AG10803 (cell line): ENCODE results near the gene APOA1.

Experiments used
- DNase-seq: peaks from one replicate; pipeline ENCODE4 v3.0.0; 2010; ENCODE audit warnings: low read depth
- H3K4me3 ChIP-seq: 2 replicates; pipeline ENCODE4 v1.5.1; 2011; ENCODE audit warnings: mild to moderate bottlenecking, low read length, control low read depth
- TF ChIP-seq, protein P1 (sequence below): conservative IDR thresholded peaks from 2 replicates; pipeline ENCODE4 v1.5.1; 2011; ENCODE audit warnings: mild to moderate bottlenecking, low read length, control low read depth, inconsistent platforms

APOA1 gene

GRCh38 chr11:116837231-116838091, at the start of gene APOA1:
Gene APOA1, minus strand, starts transcription at chr11:116837622. Its CDS starts 235 bp downstream, at chr11:116837387.
- no peak within 1 kb of the TSS for H3K4me3 ChIP-seq
- DNase-seq, result no peak
- TF ChIP-seq, protein P1, sequence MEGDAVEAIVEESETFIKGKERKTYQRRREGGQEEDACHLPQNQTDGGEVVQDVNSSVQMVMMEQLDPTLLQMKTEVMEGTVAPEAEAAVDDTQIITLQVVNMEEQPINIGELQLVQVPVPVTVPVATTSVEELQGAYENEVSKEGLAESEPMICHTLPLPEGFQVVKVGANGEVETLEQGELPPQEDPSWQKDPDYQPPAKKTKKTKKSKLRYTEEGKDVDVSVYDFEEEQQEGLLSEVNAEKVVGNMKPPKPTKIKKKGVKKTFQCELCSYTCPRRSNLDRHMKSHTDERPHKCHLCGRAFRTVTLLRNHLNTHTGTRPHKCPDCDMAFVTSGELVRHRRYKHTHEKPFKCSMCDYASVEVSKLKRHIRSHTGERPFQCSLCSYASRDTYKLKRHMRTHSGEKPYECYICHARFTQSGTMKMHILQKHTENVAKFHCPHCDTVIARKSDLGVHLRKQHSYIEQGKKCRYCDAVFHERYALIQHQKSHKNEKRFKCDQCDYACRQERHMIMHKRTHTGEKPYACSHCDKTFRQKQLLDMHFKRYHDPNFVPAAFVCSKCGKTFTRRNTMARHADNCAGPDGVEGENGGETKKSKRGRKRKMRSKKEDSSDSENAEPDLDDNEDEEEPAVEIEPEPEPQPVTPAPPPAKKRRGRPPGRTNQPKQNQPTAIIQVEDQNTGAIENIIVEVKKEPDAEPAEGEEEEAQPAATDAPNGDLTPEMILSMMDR, result no peak

DNA sequence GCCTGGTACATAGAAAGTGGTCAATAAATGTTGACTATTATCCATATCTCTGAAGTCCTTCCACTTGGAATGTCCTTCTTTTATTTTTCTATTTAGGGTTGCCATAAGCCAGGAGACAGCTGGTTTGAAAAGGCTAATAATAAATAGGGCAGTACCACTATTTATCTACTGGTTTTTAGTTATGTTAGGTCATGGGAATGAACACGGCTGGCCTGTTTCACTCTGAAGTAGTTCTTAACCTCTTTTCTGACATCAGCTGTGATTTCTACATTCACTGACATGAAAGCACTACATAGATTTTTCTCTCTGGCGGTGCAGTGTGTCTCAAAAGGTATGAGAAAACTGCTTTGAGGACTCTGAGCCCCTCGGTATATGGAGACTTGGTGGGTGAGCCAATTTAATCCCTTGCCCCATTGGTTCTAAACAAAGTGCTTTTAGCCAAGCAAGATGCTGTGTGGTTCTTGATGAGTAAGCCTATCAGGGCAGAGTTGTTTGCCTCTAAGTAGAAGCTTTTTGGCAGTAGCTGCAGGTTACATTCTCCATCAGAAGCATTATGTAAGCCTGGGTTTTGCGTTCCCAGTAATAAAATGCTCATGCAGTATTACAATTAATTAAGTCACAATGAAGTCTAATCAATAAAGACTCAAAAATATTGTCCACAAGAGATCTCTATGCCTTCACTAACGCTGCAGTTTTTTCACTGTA, 48.7 kb upstream of the APOA1 start:
- DNase-seq, result peak; percentile 78
- TF ChIP-seq, protein P1, result no peak
- no peak overlapping the region for H3K4me3 ChIP-seq

DNA sequence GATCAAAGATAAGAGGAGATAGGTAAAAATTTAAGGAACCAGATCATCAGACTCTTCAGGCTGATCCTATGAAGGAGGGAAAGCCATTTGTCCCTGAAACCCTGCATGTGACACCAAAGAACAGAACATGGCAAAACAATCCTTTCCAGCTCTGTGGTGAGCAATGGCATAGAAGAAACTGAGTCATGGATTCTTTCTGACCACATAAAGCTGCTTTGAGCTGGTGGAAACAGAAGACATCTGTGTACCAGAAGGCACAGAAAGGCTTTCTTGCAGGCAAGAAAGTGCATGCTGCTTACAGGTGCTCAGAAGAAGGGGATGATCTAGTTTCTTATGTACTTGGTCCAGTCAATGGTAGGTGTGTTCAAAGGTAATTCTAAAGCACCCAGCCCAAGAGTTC, 45.0 kb upstream of the APOA1 start:
- TF ChIP-seq, protein P1, result no peak
- peak; percentile 93 for DNase-seq
- no peak overlapping the region for H3K4me3 ChIP-seq

DNA sequence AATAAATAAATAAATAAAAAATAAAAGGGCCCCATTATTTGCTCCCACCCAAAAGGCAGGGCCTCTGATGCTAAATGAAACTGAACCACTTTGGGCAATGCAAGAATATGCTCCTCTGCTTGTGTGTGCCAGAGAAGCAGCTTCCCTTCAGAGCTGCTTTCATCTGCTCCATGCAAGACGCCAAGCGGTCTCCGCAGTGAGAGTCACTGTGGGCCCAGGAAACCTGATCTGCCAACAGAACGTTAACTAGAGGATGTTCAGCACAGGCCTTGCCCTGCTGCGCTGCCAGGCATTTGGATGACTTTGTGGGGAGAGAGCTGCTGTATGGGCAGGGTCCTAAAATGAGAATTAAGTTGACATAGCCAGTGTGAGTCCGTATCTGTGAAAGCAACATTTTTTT, 43.7 kb upstream of the APOA1 start:
- H3K4me3 ChIP-seq, result no peak overlapping the region
- DNase-seq, result peak; percentile 51
- TF ChIP-seq, protein P1, result no peak

- peak; percentile 82 for DNase-seq
- TF ChIP-seq, protein P1, result peak; percentile 92
- H3K4me3 ChIP-seq, result no peak overlapping the region
These were observed 42.6 kb upstream of the APOA1 start for GRCh38 chr11:116879800-116880625.

GRCh38 chr11:116876656-116877055, 39.2 kb upstream of the APOA1 start:
- no peak overlapping the region for H3K4me3 ChIP-seq
- no peak for DNase-seq
- TF ChIP-seq, protein P1, result no peak
